ENCODE measurements around the gene KCTD2.
"Not testable (repeated sequence)": the region's sequence is repeated elsewhere in the genome, so short reads cannot be mapped to it uniquely, and the experiment has no call there.

KCTD2 gene

GRCh38 chr17:75064460-75064859 is 17.4 kb downstream of the KCTD2 start:
- H3K27me3 ChIP-seq, result no peaks in the 10 kb centered on the region
- no peak overlapping the region for H3K27ac ChIP-seq
- no peak for TF ChIP-seq Cebpa-rat (IDR thresholded peaks at IDR 0.05)
- H3K9me3 ChIP-seq, result no peaks in the 10 kb centered on the region
- H3K4me3 ChIP-seq, result no peak overlapping the region
- peaks cover 32% of the 10 kb centered on the region for H3K4me1 ChIP-seq
- no peak overlapping the region for H3K4me2 ChIP-seq
- H3K36me3 ChIP-seq, result peaks cover 56% of the 10 kb centered on the region
- H3K9ac ChIP-seq, result no peak overlapping the region
- H4K20me1 ChIP-seq, result no peaks in the 10 kb centered on the region

- no peaks in the 10 kb centered on the region for H4K20me1 ChIP-seq
- no peak overlapping the region for H3K9ac ChIP-seq
- H3K27ac ChIP-seq, result no peak overlapping the region
- peaks cover 26% of the 10 kb centered on the region for H3K4me1 ChIP-seq
- H3K4me2 ChIP-seq, result no peak overlapping the region
- no peaks in the 10 kb centered on the region for H3K9me3 ChIP-seq
- no peak overlapping the region for H3K4me3 ChIP-seq
- TF ChIP-seq Cebpa-rat (IDR thresholded peaks at IDR 0.05), result no peak
- H3K36me3 ChIP-seq, result peaks cover 54% of the 10 kb centered on the region
- H3K27me3 ChIP-seq, result no peaks in the 10 kb centered on the region
These were observed 18.0 kb downstream of the KCTD2 start for GRCh38 chr17:75064867-75065561.

GRCh38 chr17:75065562-75066151 is 18.6 kb downstream of the KCTD2 start:
- Histone ChIP-seq H3K9ac (no peak overlapping the region), H3K27ac (no peak overlapping the region), H4K20me1 (no peaks in the 10 kb centered on the region), H3K27me3 (no peaks in the 10 kb centered on the region), H3K4me3 (no peak overlapping the region), H3K4me1 (peaks cover 22% of the 10 kb centered on the region), H3K36me3 (peaks cover 48% of the 10 kb centered on the region), H3K4me2 (no peak overlapping the region), H3K9me3 (no peaks in the 10 kb centered on the region)
- no peak for TF ChIP-seq Cebpa-rat (IDR thresholded peaks at IDR 0.05)

GRCh38 chr17:75067856-75068255 is 20.8 kb downstream of the KCTD2 start:
- no peak for TF ChIP-seq Cebpa-rat (IDR thresholded peaks at IDR 0.05)
- no peaks in the 10 kb centered on the region for H3K9me3 ChIP-seq
- no peak overlapping the region for H3K9ac ChIP-seq
- H3K27me3 ChIP-seq, result no peaks in the 10 kb centered on the region
- H3K36me3 ChIP-seq, result peaks cover 26% of the 10 kb centered on the region
- peaks cover 22% of the 10 kb centered on the region for H3K4me1 ChIP-seq
- no peaks in the 10 kb centered on the region for H4K20me1 ChIP-seq
- H3K4me2 ChIP-seq, result peak overlapping the region; percentile 46
- H3K27ac ChIP-seq, result no peak overlapping the region
- H3K4me3 ChIP-seq, result no peak overlapping the region

- no peak for TF ChIP-seq Cebpa-rat (IDR thresholded peaks at IDR 0.05)
- Histone ChIP-seq H3K36me3 (peaks cover 17% of the 10 kb centered on the region), H3K4me1 (peaks cover 22% of the 10 kb centered on the region)
These were observed 21.7 kb downstream of the KCTD2 start for GRCh38 chr17:75068750-75069149.

GRCh38 chr17:75069783-75070182 is 22.8 kb downstream of the KCTD2 start:
- Histone ChIP-seq H3K4me1 (peaks cover 22% of the 10 kb centered on the region), H3K9ac (no peak overlapping the region), H3K9me3 (no peaks in the 10 kb centered on the region), H3K36me3 (peaks cover 7% of the 10 kb centered on the region), H3K27me3 (no peaks in the 10 kb centered on the region), H3K4me3 (no peak overlapping the region), H3K27ac (no peak overlapping the region), H3K4me2 (no peak overlapping the region), H4K20me1 (no peaks in the 10 kb centered on the region)
- TF ChIP-seq Cebpa-rat (IDR thresholded peaks at IDR 0.05), result no peak

More at GRCh38 chr17:75068750-75069149, 21.7 kb downstream of the KCTD2 start:
- Histone ChIP-seq H3K4me2 (no peak overlapping the region), H3K9ac (no peak overlapping the region), H3K9me3 (no peaks in the 10 kb centered on the region), H4K20me1 (no peaks in the 10 kb centered on the region), H3K27me3 (no peaks in the 10 kb centered on the region), H3K4me3 (no peak overlapping the region), H3K27ac (no peak overlapping the region)

GRCh38 chr17:75071478-75072271 is 24.6 kb downstream of the KCTD2 start:
- not testable (repeated sequence) for H3K4me3 ChIP-seq, H3K36me3 ChIP-seq, H3K27ac ChIP-seq, H4K20me1 ChIP-seq, H3K4me2 ChIP-seq, H3K27me3 ChIP-seq, H3K9me3 ChIP-seq, H3K9ac ChIP-seq
- peaks cover 13% of the 10 kb centered on the region for H3K4me1 ChIP-seq

- not testable (repeated sequence) for H3K9ac ChIP-seq, H3K4me2 ChIP-seq, H3K9me3 ChIP-seq, H4K20me1 ChIP-seq, H3K36me3 ChIP-seq, H3K27ac ChIP-seq, H3K4me3 ChIP-seq
- Histone ChIP-seq H3K27me3 (peaks cover 22% of the 10 kb centered on the region), H3K4me1 (peaks cover 12% of the 10 kb centered on the region)
These were observed 25.9 kb downstream of the KCTD2 start for GRCh38 chr17:75072909-75073308.

- Histone ChIP-seq H3K9me3 (no peaks in the 10 kb centered on the region), H3K4me1 (peaks cover 16% of the 10 kb centered on the region), H3K36me3 (no peaks in the 10 kb centered on the region), H3K4me3 (no peak overlapping the region), H3K4me2 (no peak overlapping the region), H4K20me1 (no peaks in the 10 kb centered on the region), H3K27ac (no peak overlapping the region), H3K27me3 (peaks cover 29% of the 10 kb centered on the region), H3K9ac (no peak overlapping the region)
- no peak for TF ChIP-seq Cebpa-rat (IDR thresholded peaks at IDR 0.05)
These were observed 26.6 kb downstream of the KCTD2 start for GRCh38 chr17:75073618-75074047.

- Histone ChIP-seq H3K36me3 (no peaks in the 10 kb centered on the region), H3K4me1 (peaks cover 25% of the 10 kb centered on the region), H3K4me3 (no peak overlapping the region), H3K27me3 (peaks cover 38% of the 10 kb centered on the region), H3K4me2 (no peak overlapping the region), H3K9ac (no peak overlapping the region), H4K20me1 (no peaks in the 10 kb centered on the region), H3K9me3 (no peaks in the 10 kb centered on the region), H3K27ac (no peak overlapping the region)
- no peak for TF ChIP-seq Cebpa-rat (IDR thresholded peaks at IDR 0.05)
These were observed 27.5 kb downstream of the KCTD2 start for GRCh38 chr17:75074532-75074931.
